GM19193 (cell line): ENCODE data around the gene ELL.

Source experiments
- POLR2A ChIP-seq: IDR thresholded peaks from 4 replicates; pipeline ENCODE4 v1.6.1; 2011; ENCODE audit not compliant: insufficient read depth, insufficient read length; ENCODE audit errors: extremely low read depth

ELL gene

GRCh38 chr19:18521692-18522123 is at the start of gene ELL:
ELL (minus strand) TSS chr19:18522070; CDS start chr19:18522055, 15 bp downstream.
- peak; percentile 90 for TF ChIP-seq POLR2A

- no peak for TF ChIP-seq POLR2A
These were observed 46.5 kb upstream of the ELL start for GRCh38 chr19:18568367-18568766.

GRCh38 chr19:18566953-18567352 is 45.1 kb upstream of the ELL start:
- no peak for TF ChIP-seq POLR2A

- no peak for TF ChIP-seq POLR2A
These were observed 40.2 kb upstream of the ELL start for GRCh38 chr19:18562086-18562485.

GRCh38 chr19:18559685-18560084 is 37.8 kb upstream of the ELL start:
- TF ChIP-seq POLR2A: no peak

GRCh38 chr19:18558604-18559003 is 36.7 kb upstream of the ELL start:
- no peak for TF ChIP-seq POLR2A

- TF ChIP-seq POLR2A: no peak
These were observed 36.3 kb upstream of the ELL start for GRCh38 chr19:18558202-18558555.

- TF ChIP-seq POLR2A: peak; percentile 84
These were observed 35.7 kb upstream of the ELL start, which contains the start of gene KXD1 for GRCh38 chr19:18557411-18558201. KXD1 (plus strand) TSS chr19:18557870; CDS start chr19:18562057, 4,187 bp downstream.

- no peak for TF ChIP-seq POLR2A
These were observed 29.8 kb upstream of the ELL start for GRCh38 chr19:18551631-18552030.

GRCh38 chr19:18543814-18544475 is 22.1 kb upstream of the ELL start:
- peak; percentile 48 for TF ChIP-seq POLR2A

- no peak for TF ChIP-seq POLR2A
These were observed 21.3 kb upstream of the ELL start, which contains the start of gene FKBP8 for GRCh38 chr19:18542941-18543813. FKBP8 (minus strand) TSS chr19:18543573; CDS start chr19:18541970, 1,603 bp downstream.

- TF ChIP-seq POLR2A: no peak
These were observed 20.4 kb upstream of the ELL start for GRCh38 chr19:18541992-18542940.

- no peak for TF ChIP-seq POLR2A
These were observed 19.6 kb upstream of the ELL start for GRCh38 chr19:18541258-18541991.
